ENCODE data around the gene JCAD. TPM values are rescaled to one million over a fixed set of nuclear protein-coding genes. Genes with fewer than 3 reads are reported as not detected.

JCAD gene
- total RNA-seq, 1 experiment from 2014 or later: 0.77 TPM

DNA sequence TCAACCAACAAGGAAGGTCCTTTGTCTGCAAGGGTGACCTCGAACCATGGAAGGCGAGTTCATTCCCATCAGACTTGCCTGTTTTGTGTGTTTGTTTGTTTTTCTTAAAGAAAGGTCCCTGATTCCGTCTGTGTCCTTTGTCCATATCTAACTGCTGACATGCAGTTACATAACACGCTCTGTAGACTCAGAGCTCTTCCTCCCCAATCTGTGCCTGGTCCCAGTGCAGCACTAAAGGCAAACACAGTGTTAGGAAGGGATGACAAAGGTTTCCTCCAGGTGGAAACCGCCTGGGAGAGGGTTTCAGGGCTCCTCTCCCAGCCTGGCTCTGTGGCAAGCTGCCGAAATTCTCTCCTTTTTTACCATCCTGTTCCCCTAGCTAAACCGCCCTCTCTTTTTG is 13.4 kb downstream of the JCAD start:
- Mint-ChIP-seq H3K36me3 (ENCODE audit: insufficient read depth in 1 of 3, low read depth in 3 of 3) (peaks cover 0 to 4% (median 0%) of the 10 kb centered on the region in 3 experiments; a peak in 1 of 7 replicates), H3K27me3 (ENCODE audit: low read depth) (peaks cover 12% of the 10 kb centered on the region)
- no CpG with 5 or more reads among the region's 7 CpGs for WGBS (ENCODE audit: extremely low coverage, insufficient read length, low lambda C conversion rate)

More for the DNA sequence above, 13.4 kb downstream of the JCAD start:
- Histone ChIP-seq H2BK15ac (ENCODE audit: low read depth, low read length) (no peak overlapping the region), H4K20me1 (ENCODE audit: control insufficient read depth, insufficient read depth, insufficient read length) (no peaks in the 10 kb centered on the region), H2BK20ac (ENCODE audit: low read depth, low read length, poor library complexity, severe bottlenecking) (no peak overlapping the region), H3K4me1 (ENCODE audit: insufficient read depth, low read length) (no peaks in the 10 kb centered on the region), H3K56ac (ENCODE audit: insufficient read length, low read depth, low read length) (no peak overlapping the region), H2BK5ac (ENCODE audit: insufficient read length, low read length) (no peak overlapping the region), H3K4ac (ENCODE audit: low read depth, low read length) (no peak overlapping the region), H3K79me2 (ENCODE audit: insufficient read depth, low read length) (no peaks in the 10 kb centered on the region), H2AFZ (ENCODE audit: low read length) (no peak overlapping the region), H2BK120ac (ENCODE audit: low read depth, low read length, poor library complexity, severe bottlenecking) (no peak overlapping the region), H3K14ac (ENCODE audit: insufficient read depth, low read length) (no peak overlapping the region), H4K91ac (ENCODE audit: insufficient read length, low read depth, low read length) (no peak overlapping the region), H3K23me2 (ENCODE audit: insufficient read length, low read depth, low read length, poor library complexity, severe bottlenecking) (no peaks in the 10 kb centered on the region), H3T11ph (ENCODE audit: low read length) (no peak overlapping the region), H2BK12ac (ENCODE audit: insufficient read length, low read depth, low read length) (no peak overlapping the region), H2AK5ac (ENCODE audit: insufficient read length, low read length) (no peak overlapping the region), H3K4me2 (ENCODE audit: insufficient read depth, insufficient read length, low read length) (no peak overlapping the region), H3K27ac (ENCODE audit: insufficient read length, low read depth, low read length) (no peak overlapping the region), H3K79me1 (ENCODE audit: insufficient read depth, low read depth, low read length, poor library complexity, severe bottlenecking) (no peaks in the 10 kb centered on the region), H3K9ac (ENCODE audit: extremely low read depth, insufficient read length, low read length) (no peak overlapping the region), H3K18ac (ENCODE audit: insufficient read length, low read depth, low read length) (no peak overlapping the region), H3K27me3 (ENCODE audit: insufficient read depth, low read length) (no peaks in the 10 kb centered on the region), H4K5ac (ENCODE audit: insufficient read length, low read depth, low read length) (no peak overlapping the region), H3K9me3 (ENCODE audit: control insufficient read depth, low read depth, low read length) (no peaks in the 10 kb centered on the region), H3K23ac (ENCODE audit: insufficient read length, low read depth, low read length) (no peak overlapping the region), H4K8ac (replicated peaks; ENCODE audit: insufficient read length, low read depth, low read length) (no peak overlapping the region)
- no peak for TF ChIP-seq CTCF (conservative IDR thresholded peaks at IDR 0.05)
- DNase-seq: no peak
- no peak overlapping the region for H3K4me3 Mint-ChIP-seq
- H3K4me1 Mint-ChIP-seq: peaks cover 20 to 31% of the 10 kb centered on the region in 2 experiments
- H3K27ac Mint-ChIP-seq: no peak overlapping the region; a peak in 1 of 7 replicates
- H3K9me3 Mint-ChIP-seq: no peaks in the 10 kb centered on the region
